GM11168 (cell line): ENCODE measurements around the gene BMP2K.

ENCODE experiments used
- in situ Hi-C: fragments of 300-500 bp; cut with MboI; formaldehyde crosslinking; loops from one replicate; pipeline ENCODE4 v1.12.0; 2022; ENCODE audit warnings: low sequenced_read_pairs; ENCODE audit not compliant: unreplicated experiment

BMP2K gene

GRCh38 chr4:78922207-78922606 is 146.1 kb downstream of the BMP2K start:
- in situ Hi-C loops: no loop called here

GRCh38 chr4:78923464-78924312 is 147.5 kb downstream of the BMP2K start:
- in situ Hi-C loops: no loop called here

GRCh38 chr4:78926826-78927225 is 150.7 kb downstream of the BMP2K start:
- in situ Hi-C loops: loop anchor here (25.0 kb wide), 1 partner anchor 1310 kb away; no protein-coding TSS in a partner anchor

- in situ Hi-C loops: loop anchor here (25.0 kb wide), 1 partner anchor 1308 kb away; no protein-coding TSS in a partner anchor
Observed at GRCh38 chr4:78928835-78929234, 152.7 kb downstream of the BMP2K start.

- in situ Hi-C loops: loop anchor here (25.0 kb wide), 1 partner anchor 1307 kb away; no protein-coding TSS in a partner anchor
Observed at GRCh38 chr4:78930016-78930629, 154.0 kb downstream of the BMP2K start.

- in situ Hi-C loops: loop anchor here (25.0 kb wide), 1 partner anchor 1300 kb away; no protein-coding TSS in a partner anchor
Observed at GRCh38 chr4:78936989-78937388, 160.8 kb downstream of the BMP2K start.

- in situ Hi-C loops: loop anchor here (25.0 kb wide), 1 partner anchor 1299 kb away; no protein-coding TSS in a partner anchor
Observed at GRCh38 chr4:78937837-78938236, 161.7 kb downstream of the BMP2K start.

- in situ Hi-C loops: loop anchor here (25.0 kb wide), 1 partner anchor 1299 kb away; no protein-coding TSS in a partner anchor
Observed at GRCh38 chr4:78938474-78938867, 162.3 kb downstream of the BMP2K start.

- in situ Hi-C loops: loop anchor here (25.0 kb wide), 1 partner anchor 1298 kb away; no protein-coding TSS in a partner anchor
Observed at GRCh38 chr4:78938868-78939666, 162.9 kb downstream of the BMP2K start, which contains the start of gene PAQR3. Gene PAQR3 (minus strand): TSS chr4:78939438. CDS start chr4:78939224, 214 bp downstream.

GRCh38 chr4:78939667-78940008 is 163.5 kb downstream of the BMP2K start:
- in situ Hi-C loops: loop anchor here (25.0 kb wide), 1 partner anchor 1298 kb away; no protein-coding TSS in a partner anchor

GRCh38 chr4:78940752-78941151 is 164.6 kb downstream of the BMP2K start:
- in situ Hi-C loops: loop anchor here (25.0 kb wide), 1 partner anchor 1297 kb away; no protein-coding TSS in a partner anchor

GRCh38 chr4:78944381-78944780 is 168.2 kb downstream of the BMP2K start:
- in situ Hi-C loops: loop anchor here (25.0 kb wide), 1 partner anchor 1293 kb away; no protein-coding TSS in a partner anchor

GRCh38 chr4:78945651-78946179 is 169.6 kb downstream of the BMP2K start:
- in situ Hi-C loops: loop anchor here (25.0 kb wide), 1 partner anchor 1292 kb away; no protein-coding TSS in a partner anchor

GRCh38 chr4:78949735-78950134 is 173.6 kb downstream of the BMP2K start:
- in situ Hi-C loops: loop anchor here (25.0 kb wide), 1 partner anchor 1288 kb away; no protein-coding TSS in a partner anchor

GRCh38 chr4:78951862-78952472 is 175.8 kb downstream of the BMP2K start:
- in situ Hi-C loops: no loop called here

- in situ Hi-C loops: no loop called here
Observed at GRCh38 chr4:78953231-78953630, 177.1 kb downstream of the BMP2K start.

- in situ Hi-C loops: no loop called here
Observed at GRCh38 chr4:78953769-78954666, 177.9 kb downstream of the BMP2K start.

GRCh38 chr4:78956975-78957374 is 180.8 kb downstream of the BMP2K start:
- in situ Hi-C loops: no loop called here
